ENCODE measurements around the gene TH.

The TH gene

GRCh38 chr11:2167141-2168045 is 4.2 kb downstream of the TH start:
- no peak overlapping the region for H3K4me3 ChIP-seq (ENCODE audit: low read depth, low read length)
- no peak for TF ChIP-seq CTCF (IDR thresholded peaks at IDR 0.05; ENCODE audit: low read depth, low read length)

GRCh38 chr11:2166091-2166851 is 5.3 kb downstream of the TH start:
- no peak overlapping the region for H3K4me3 ChIP-seq (ENCODE audit: low read depth, low read length)
- TF ChIP-seq CTCF (IDR thresholded peaks at IDR 0.05; ENCODE audit: low read depth, low read length): peak; percentile 27; the same call in 1 of the 2 replicates

GRCh38 chr11:2165571-2165970 is 6.0 kb downstream of the TH start:
- TF ChIP-seq CTCF (IDR thresholded peaks at IDR 0.05; ENCODE audit: low read depth, low read length): no peak
- no peak overlapping the region for H3K4me3 ChIP-seq (ENCODE audit: low read depth, low read length)

GRCh38 chr11:2164861-2165555 is 6.6 kb downstream of the TH start:
- no peak overlapping the region for H3K4me3 ChIP-seq (ENCODE audit: low read depth, low read length)
- TF ChIP-seq CTCF (IDR thresholded peaks at IDR 0.05; ENCODE audit: low read depth, low read length): no peak

- H3K4me3 ChIP-seq (ENCODE audit: low read depth, low read length): no peak overlapping the region
- no peak for TF ChIP-seq CTCF (IDR thresholded peaks at IDR 0.05; ENCODE audit: low read depth, low read length)
These were observed 7.5 kb downstream of the TH start for GRCh38 chr11:2164081-2164480.

GRCh38 chr11:2163428-2163978 is 8.1 kb downstream of the TH start:
- no peak overlapping the region for H3K4me3 ChIP-seq (ENCODE audit: low read depth, low read length)
- no peak for TF ChIP-seq CTCF (IDR thresholded peaks at IDR 0.05; ENCODE audit: low read depth, low read length)
